ENCODE measurements around the gene RELN.

The RELN gene

GRCh38 chr7:103528152-103528551 is 461.3 kb downstream of the RELN start:
- Histone ChIP-seq H3K36me3 (no peaks in the 10 kb centered on the region), H3K27me3 (no peaks in the 10 kb centered on the region), H3K4me1 (ENCODE audit: control insufficient read depth in 1 of 2, insufficient read depth in 1 of 2, low read depth in 1 of 2, low read length in 1 of 2) (no peaks in the 10 kb centered on the region), H3K4me3 (ENCODE audit: low read depth in 1 of 2, low read length in 1 of 2) (no peak overlapping the region), H3K9me3 (no peaks in the 10 kb centered on the region), H3K27ac (no peak overlapping the region)
- TF ChIP-seq CTCF (IDR thresholded peaks at IDR 0.05) = no peak

GRCh38 chr7:103525937-103526336 is 463.5 kb downstream of the RELN start:
- TF ChIP-seq CTCF (IDR thresholded peaks at IDR 0.05) = no peak

GRCh38 chr7:103524042-103524907 is 465.2 kb downstream of the RELN start:
- H3K27ac ChIP-seq = no peak overlapping the region
- no peak overlapping the region for H3K4me3 ChIP-seq (ENCODE audit: low read depth in 1 of 2, low read length in 1 of 2)
- H3K9me3 ChIP-seq = no peaks in the 10 kb centered on the region
- TF ChIP-seq CTCF (IDR thresholded peaks at IDR 0.05) = no peak
- no peaks in the 10 kb centered on the region for H3K36me3 ChIP-seq
- no peaks in the 10 kb centered on the region for H3K27me3 ChIP-seq
- H3K4me1 ChIP-seq (ENCODE audit: control insufficient read depth in 1 of 2, insufficient read depth in 1 of 2, low read depth in 1 of 2, low read length in 1 of 2) = no peaks in the 10 kb centered on the region

More at GRCh38 chr7:103525937-103526336, 463.5 kb downstream of the RELN start:
- Histone ChIP-seq H3K9me3 (no peaks in the 10 kb centered on the region), H3K27me3 (no peaks in the 10 kb centered on the region), H3K36me3 (no peaks in the 10 kb centered on the region), H3K27ac (no peak overlapping the region), H3K4me3 (ENCODE audit: low read depth in 1 of 2, low read length in 1 of 2) (no peak overlapping the region), H3K4me1 (ENCODE audit: control insufficient read depth in 1 of 2, insufficient read depth in 1 of 2, low read depth in 1 of 2, low read length in 1 of 2) (no peaks in the 10 kb centered on the region)

- Histone ChIP-seq H3K36me3 (no peaks in the 10 kb centered on the region), H3K9me3 (no peaks in the 10 kb centered on the region), H3K27ac (no peak overlapping the region), H3K4me3 (ENCODE audit: low read depth in 1 of 2, low read length in 1 of 2) (no peak overlapping the region), H3K27me3 (no peaks in the 10 kb centered on the region), H3K4me1 (ENCODE audit: control insufficient read depth in 1 of 2, insufficient read depth in 1 of 2, low read depth in 1 of 2, low read length in 1 of 2) (no peaks in the 10 kb centered on the region)
- TF ChIP-seq CTCF (IDR thresholded peaks at IDR 0.05) = no peak
These were observed 467.5 kb downstream of the RELN start for GRCh38 chr7:103521937-103522336.

- no peaks in the 10 kb centered on the region for H3K4me1 ChIP-seq (ENCODE audit: control insufficient read depth in 1 of 2, insufficient read depth in 1 of 2, low read depth in 1 of 2, low read length in 1 of 2)
- H3K27ac ChIP-seq = no peak overlapping the region
- H3K27me3 ChIP-seq = no peaks in the 10 kb centered on the region
- H3K9me3 ChIP-seq = no peaks in the 10 kb centered on the region
- TF ChIP-seq CTCF (IDR thresholded peaks at IDR 0.05) = no peak
- H3K4me3 ChIP-seq (ENCODE audit: low read depth in 1 of 2, low read length in 1 of 2) = no peak overlapping the region
- no peaks in the 10 kb centered on the region for H3K36me3 ChIP-seq
These were observed 484.8 kb downstream of the RELN start for GRCh38 chr7:103504505-103505135.

All from neutrophil (primary cell).